ENCODE results near the gene TMPRSS4.

The TMPRSS4 gene

DNA sequence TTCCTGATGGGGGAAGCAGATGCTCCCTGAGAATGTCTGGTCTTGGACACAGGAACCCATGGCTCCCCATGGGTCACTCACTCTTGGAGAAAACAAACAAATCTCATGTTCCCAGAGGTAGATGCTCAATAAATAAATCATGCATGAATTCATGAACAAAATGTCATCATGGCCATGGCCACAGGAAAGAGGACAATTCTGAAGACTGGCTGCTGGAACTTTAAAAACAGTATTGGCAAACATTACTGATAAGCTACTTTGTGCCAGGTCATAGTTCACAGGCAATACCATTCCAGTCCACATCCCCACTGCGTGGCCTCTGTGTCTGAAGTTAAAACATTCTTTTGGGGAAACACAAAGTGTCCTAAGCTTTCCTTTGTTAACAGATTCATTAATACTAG lies 19.1 kb downstream of the TMPRSS4 start:
- no peak overlapping the region for H3K4me3 ChIP-seq (ENCODE audit: low read length)
- DNase-seq (ENCODE audit: low read depth, low spot score) = no peak

DNA sequence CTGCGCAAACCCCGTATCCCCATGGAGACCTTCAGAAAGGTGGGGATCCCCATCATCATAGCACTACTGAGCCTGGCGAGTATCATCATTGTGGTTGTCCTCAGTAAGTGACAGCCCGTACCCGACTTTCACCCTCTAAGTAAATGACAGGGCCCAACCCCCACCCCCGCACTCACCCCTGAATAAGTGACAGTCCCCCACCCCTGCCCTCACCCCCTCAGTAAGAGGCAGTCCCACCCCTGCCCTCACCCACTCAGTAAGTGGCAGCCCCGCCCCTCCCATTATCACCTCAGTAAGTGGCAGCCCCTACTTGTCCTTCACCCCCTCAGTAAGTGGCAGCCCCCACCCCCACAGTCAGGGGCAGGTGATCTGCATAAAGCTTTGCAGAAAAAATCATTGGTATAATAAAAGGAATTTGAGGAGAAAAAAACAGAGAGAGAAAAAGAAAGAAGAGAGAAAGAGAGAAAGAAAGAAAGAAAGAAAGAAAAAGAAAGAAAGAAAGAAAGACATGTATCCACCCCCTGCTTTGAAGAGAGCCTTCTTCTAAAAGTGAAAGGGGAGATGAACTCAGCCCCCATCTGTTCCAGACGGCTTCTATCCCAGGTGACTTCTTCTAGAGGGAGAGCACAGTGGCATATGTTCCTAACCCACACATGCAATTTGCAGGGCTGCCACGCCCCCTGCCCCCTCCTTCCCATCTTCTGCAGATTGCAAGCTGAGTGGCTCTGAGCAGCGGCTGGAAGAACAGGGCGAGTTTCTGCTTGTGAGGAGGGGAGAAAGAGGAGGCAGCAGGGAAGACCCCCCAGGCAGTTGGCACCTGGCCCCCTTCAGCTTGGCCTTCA lies 22.3 kb downstream of the TMPRSS4 start:
- DNase-seq (ENCODE audit: low read depth, low spot score) = no peak
- H3K4me3 ChIP-seq (ENCODE audit: low read length) = no peak overlapping the region

DNA sequence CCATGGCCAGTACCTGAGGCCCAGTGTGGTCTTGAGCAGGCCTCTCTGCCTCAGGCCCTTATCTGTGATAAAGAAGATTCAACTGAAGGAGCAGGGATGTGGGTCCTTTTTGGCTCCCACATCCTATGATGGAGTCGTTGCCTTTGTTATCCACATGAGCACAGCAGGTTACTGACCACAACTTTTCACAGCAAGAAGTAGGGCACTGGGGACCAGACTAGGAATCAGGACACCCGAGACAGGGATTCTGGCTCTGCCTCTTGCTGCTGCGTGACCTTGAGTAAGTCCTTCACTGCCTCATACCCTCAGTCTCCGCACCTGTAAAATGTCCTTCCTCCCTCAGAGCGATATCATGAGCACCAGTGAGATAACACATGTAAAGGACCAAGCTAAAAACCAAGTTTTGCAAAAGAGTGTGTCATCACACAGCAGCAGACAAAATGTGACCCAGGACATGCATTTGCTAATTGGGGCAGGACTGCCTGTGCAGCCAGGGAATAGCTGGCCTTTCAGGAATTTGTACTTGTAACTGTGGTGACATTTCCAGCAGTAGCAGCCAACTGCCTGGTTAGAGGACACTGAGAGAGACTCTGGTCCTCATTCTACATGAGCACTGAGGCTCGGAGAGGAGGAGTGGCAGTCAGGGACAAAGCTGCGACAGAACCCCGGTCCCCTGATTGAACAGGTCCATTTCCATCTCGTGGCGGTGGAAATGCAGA lies 23.1 kb downstream of the TMPRSS4 start:
- no peak for DNase-seq (ENCODE audit: low read depth, low spot score)
- no peak overlapping the region for H3K4me3 ChIP-seq (ENCODE audit: low read length)

DNA sequence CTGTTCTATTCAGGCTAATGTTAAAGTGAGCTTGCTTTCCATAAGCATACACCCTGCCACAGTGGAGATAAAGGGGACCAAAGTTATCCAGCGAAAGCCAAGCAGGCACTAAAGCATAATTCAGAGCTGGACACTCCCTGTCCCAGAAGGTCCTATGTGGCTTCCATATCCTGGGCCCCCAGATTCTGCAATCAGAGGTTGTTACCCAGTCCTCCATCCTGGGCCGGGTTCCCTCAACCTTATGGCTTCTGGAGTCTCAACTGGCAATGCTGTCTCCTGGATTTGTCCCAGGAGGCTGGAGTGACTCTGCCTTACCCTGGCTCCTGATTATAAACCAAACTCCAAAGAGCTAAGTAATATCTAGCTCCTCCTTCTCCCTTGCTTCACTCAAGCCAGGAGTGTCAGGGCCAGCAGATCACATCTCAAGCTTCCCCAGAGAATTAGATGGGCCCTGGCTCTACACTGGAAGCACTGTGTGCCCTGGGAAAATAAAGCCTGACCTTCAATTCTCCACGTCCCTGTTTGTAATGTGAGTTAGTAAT lies 23.9 kb downstream of the TMPRSS4 start:
- H3K4me3 ChIP-seq (ENCODE audit: low read length) = no peak overlapping the region
- DNase-seq (ENCODE audit: low read depth, low spot score) = no peak

DNA sequence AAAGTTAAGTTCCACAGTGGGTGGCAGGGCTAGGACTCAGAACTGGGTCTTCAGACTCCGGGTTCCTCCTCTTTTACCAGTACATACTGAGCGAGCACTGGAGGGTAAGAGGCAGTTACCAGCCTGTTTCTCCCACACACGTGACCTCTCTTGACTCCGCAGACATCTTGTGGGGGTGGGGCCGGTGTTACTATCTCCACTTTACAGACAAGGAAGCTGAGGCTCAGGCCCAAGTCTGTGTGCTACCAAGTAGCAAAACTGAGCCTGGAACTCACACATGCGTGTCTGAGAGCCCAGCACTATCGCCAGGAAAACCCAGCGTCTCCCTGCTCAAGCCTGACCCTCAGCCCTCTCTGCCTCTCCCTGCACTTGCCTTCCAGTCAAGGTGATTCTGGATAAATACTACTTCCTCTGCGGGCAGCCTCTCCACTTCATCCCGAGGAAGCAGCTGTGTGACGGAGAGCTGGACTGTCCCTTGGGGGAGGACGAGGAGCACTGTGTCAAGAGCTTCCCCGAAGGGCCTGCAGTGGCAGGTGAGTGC lies 25.9 kb downstream of the TMPRSS4 start:
- H3K4me3 ChIP-seq (ENCODE audit: low read length) = no peak overlapping the region
- no peak for DNase-seq (ENCODE audit: low read depth, low spot score)

DNA sequence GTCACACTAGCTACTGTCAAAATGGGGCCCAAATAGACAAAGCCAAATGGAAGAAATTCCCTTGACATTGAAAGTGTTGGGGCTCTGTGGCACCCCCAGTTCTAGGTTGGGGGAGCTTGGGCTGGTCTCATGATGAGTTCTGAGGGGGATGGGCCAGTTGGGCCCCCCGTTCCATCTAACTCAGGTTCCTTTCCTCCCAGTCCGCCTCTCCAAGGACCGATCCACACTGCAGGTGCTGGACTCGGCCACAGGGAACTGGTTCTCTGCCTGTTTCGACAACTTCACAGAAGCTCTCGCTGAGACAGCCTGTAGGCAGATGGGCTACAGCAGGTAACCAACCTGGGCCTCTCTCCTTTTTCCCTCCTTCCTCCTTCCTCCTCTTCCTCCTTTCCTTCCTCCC lies 27.6 kb downstream of the TMPRSS4 start:
- no peak overlapping the region for H3K4me3 ChIP-seq (ENCODE audit: low read length)
- DNase-seq (ENCODE audit: low read depth, low spot score) = no peak

DNA sequence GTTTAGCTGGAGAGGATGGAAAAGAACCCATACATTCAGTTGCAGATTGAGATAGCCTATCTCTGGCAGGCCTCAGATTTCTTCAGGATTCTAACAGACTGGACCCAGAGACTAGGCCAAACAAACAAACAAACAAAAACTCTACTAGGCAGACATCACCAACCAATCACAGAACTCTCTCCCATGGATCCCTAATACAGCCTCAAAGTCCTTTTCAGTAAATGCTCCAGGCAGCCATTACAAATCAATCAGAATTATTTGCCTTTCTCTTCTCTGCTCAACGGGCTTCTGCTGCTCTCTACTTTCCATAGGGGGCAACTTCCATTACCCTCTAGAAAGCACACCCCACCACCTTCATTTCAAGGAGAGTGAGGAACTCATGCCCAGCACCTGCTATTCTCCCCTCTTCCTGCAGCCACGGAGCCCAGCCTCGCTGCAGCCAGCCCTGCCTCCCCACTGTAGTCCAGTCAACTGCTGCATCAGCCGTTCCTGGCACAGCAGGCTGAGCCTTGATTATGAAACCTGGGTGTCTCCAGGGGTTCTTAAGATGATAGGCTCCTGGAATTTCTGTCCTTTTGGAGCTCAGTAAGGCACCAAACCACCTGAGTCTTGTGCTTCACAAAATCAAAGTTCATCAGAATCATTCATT lies 28.9 kb downstream of the TMPRSS4 start:
- no peak for DNase-seq (ENCODE audit: low read depth, low spot score)
- no peak overlapping the region for H3K4me3 ChIP-seq (ENCODE audit: low read length)

DNA sequence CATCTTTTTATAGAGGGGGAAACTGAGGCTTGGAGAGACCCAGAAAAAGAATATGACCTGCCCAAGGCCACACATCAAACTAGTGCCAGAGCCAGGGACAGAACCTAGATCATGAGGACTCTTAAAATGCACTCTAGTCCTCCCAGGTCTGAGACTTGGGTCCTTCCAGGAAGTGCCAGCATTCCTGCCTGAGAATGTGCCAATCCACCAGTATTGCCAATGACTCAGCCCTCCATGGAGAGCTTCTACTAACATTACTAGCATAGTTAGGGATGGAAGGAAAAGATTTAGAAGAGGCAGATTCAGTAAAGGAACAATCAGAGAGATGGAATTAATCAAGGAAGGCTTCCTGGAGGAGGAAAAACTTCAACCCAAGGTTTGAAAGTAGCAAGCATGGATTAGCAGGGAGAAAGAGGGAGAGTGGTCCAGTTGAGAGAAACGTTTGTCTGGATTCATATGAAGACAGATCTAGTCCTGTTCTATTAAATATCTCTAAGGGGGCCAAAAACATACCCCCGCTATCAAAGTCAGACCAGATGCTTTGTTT lies 30.0 kb downstream of the TMPRSS4 start:
- H3K4me3 ChIP-seq (ENCODE audit: low read length) = no peak overlapping the region
- no peak for DNase-seq (ENCODE audit: low read depth, low spot score)

DNA sequence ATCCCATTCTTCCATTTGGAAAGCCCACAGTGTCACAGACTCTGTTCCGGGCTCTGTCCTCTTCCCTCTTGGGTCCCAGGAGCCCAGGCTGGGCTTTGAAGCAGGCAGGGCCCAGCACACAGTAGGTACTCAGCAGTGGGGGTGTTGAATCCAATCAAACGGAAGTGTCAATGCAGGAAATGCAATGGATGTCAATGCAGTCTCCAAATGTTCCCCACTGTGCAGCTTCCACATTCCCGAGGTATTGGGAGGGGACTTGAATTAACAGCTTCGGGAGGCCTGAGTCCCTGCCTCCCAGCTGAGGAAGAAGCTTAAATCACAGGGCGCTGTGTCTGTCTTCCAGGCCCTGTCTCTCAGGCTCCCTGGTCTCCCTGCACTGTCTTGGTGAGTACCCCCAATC lies 31.6 kb downstream of the TMPRSS4 start:
- no peak for DNase-seq (ENCODE audit: low read depth, low spot score)
- no peak overlapping the region for H3K4me3 ChIP-seq (ENCODE audit: low read length)

DNA sequence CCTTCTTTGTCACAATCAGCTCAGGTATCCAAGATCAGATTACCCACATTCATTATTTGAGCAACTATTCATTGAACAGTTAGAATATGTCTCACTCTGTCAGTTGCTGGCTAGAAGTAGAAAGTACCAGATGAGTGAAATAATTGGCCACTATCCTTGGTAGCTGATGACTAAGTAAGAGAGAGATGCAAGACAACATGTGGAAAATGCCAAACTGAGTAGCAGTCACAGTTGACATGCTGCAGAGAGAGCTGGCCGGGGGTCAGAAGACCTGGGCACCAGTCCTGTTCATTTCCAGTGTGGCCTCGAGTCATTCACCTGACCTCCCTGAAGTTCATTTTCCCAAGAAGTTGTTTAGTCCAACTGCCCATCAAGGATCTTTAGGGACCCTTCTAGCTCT lies 32.4 kb downstream of the TMPRSS4 start:
- H3K4me3 ChIP-seq (ENCODE audit: low read length) = no peak overlapping the region
- DNase-seq (ENCODE audit: low read depth, low spot score) = no peak

DNA sequence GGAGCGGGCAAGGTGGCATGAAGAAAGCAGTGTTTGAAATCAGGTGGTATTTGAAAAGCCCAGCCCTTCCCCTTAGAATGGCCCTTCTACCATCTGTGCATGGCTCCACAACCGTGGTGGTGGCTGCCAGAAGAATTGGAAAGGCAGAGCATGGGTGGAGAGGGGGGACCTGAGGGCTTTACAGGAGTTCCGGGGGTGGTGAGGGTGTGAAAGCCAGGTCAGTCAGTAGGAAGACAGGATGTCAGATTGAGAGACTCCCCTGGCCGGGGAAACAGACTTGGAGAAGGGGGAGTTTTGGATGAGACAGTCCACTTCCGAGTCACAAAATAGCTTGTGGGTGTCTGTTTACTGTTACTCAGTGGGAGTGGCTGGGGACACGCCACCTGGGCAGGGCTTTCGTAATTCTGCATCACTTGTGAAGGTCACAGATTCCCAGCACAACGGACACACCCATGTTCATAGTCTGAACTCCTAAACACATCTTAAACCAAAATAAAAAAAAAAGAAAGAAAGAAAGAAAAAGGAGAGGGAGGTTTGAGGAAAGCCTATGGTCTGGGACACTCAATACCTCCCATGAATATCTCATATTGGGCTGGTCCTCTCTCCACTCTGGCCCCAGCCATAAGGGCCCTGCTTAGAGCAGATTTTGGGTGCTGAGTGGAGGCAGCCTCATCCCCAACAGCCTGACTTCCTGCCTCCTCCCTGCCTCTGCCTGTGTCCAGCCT lies 34.3 kb downstream of the TMPRSS4 start:
- no peak overlapping the region for H3K4me3 ChIP-seq (ENCODE audit: low read length)
- no peak for DNase-seq (ENCODE audit: low read depth, low spot score)

DNA sequence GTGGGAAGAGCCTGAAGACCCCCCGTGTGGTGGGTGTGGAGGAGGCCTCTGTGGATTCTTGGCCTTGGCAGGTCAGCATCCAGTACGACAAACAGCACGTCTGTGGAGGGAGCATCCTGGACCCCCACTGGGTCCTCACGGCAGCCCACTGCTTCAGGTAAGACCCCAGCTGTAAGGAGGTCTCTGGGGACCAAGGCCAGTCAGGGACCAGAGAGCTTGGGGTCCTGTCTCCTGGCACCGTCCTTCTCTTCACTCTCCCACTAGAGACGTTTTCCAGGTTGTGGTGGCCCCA lies 34.8 kb downstream of the TMPRSS4 start:
- DNase-seq (ENCODE audit: low read depth, low spot score) = no peak
- no peak overlapping the region for H3K4me3 ChIP-seq (ENCODE audit: low read length)

DNA sequence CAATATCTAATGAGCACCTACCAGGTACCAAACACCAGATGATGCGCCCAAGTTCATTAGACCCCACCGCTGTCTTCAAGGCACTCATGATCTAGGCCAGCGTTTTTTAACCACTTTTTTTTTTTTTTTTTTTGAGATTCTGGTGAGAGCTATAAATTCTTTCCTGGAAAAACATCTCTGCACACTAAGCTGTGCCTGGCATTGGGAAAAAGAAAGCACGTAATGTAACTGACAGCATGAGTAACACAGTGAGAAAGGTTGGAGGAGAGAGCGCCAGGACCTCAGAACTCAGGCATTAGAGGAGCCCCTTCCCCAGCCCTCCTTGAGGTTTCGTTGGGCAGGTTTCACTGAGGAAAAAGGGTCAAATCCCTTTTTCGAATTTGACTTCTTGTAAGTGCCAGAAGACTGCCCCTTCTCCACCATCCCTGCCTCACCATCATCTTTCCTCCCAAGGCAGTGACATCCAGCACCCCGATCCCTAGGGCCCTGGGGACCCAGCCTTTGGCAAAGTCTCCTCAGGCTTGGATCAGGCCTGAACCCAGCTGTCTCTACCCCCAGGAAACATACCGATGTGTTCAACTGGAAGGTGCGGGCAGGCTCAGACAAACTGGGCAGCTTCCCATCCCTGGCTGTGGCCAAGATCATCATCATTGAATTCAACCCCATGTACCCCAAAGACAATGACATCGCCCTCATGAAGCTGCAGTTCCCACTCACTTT lies 36.0 kb downstream of the TMPRSS4 start:
- H3K4me3 ChIP-seq (ENCODE audit: low read length) = no peak overlapping the region
- no peak for DNase-seq (ENCODE audit: low read depth, low spot score)

DNA sequence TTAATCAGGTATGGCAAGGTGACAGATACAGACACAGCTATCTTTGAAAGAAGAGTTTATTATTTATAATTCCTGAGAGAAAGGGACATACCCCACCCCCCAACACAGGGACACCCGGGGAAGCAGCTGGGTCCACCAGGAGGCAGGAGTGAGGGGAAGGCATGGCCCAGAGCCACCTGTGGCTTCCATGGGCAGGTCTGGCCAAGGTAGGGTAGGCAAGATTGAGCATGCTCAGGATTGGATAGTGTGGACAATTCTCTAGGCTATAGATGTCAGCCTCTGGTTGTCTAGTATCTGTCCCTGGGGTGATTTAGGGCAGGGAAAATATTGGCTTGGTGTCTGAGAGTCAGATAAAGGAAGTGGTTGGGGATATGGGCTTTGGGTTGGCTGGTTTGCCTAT lies 37.4 kb downstream of the TMPRSS4 start:
- no peak for DNase-seq (ENCODE audit: low read depth, low spot score)
- H3K4me3 ChIP-seq (ENCODE audit: low read length) = no peak overlapping the region

DNA sequence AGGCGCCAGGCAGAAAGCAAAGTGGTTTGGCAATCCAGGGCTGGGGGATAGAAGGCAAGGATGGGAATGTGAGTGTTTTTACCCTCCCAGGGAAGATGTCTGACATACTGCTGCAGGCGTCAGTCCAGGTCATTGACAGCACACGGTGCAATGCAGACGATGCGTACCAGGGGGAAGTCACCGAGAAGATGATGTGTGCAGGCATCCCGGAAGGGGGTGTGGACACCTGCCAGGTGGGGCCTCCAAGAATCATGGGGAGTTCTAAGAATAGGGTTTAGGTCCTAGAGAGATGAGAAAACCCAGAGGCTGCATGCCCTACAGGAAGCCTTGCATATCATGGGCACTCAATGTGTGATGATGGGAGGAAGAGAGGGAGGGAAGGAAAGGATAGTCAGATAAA lies 38.2 kb downstream of the TMPRSS4 start:
- no peak overlapping the region for H3K4me3 ChIP-seq (ENCODE audit: low read length)
- DNase-seq (ENCODE audit: low read depth, low spot score) = no peak

DNA sequence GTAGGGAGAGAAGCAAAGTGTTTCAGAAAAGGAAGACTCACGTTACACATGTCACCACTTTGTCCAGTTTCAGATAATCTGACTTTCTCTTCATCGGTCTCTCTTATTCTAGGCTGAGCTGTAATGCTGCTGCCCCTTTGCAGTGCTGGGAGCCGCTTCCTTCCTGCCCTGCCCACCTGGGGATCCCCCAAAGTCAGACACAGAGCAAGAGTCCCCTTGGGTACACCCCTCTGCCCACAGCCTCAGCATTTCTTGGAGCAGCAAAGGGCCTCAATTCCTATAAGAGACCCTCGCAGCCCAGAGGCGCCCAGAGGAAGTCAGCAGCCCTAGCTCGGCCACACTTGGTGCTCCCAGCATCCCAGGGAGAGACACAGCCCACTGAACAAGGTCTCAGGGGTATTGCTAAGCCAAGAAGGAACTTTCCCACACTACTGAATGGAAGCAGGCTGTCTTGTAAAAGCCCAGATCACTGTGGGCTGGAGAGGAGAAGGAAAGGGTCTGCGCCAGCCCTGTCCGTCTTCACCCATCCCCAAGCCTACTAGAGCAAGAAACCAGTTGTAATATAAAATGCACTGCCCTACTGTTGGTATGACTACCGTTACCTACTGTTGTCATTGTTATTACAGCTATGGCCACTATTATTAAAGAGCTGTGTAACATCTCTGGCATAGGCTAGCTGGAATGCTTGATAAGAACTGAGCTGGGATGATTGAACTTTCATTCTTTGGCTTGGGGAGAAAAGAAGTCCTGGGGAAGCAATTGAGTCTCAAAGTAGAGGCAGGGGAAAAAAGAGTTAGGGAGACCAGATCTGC lies 41.1 kb downstream of the TMPRSS4 start:
- no peak for DNase-seq (ENCODE audit: low read depth, low spot score)
- H3K4me3 ChIP-seq (ENCODE audit: low read length) = no peak overlapping the region

DNA sequence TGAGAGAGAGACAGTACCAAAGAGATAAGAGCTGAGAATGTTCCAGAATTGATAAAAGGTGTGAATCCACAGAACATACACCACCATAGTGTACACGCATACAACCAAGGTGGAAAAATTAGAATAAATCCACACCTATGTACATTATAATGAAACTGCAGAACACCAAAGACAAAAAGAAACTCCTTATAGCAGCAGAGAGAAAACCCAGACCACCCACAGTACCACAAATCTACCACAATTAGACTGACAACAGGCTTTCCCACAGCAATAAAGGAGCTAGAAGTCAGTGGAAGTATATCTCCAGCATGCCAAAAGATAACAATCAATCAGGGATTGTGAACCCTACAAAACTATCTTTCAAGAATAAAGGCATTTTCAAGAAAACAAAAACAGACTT lies 43.9 kb downstream of the TMPRSS4 start:
- no peak for DNase-seq (ENCODE audit: low read depth, low spot score)
- H3K4me3 ChIP-seq (ENCODE audit: low read length) = no peak overlapping the region
